Measurements from ENCODE around the gene ZNF24. TPM values are rescaled to one million over a fixed set of nuclear protein-coding genes. Genes with fewer than 3 reads are reported as not detected.

Gene ZNF24
- total RNA-seq, 1 experiment from 2014 or later: 57.9 TPM

DNA sequence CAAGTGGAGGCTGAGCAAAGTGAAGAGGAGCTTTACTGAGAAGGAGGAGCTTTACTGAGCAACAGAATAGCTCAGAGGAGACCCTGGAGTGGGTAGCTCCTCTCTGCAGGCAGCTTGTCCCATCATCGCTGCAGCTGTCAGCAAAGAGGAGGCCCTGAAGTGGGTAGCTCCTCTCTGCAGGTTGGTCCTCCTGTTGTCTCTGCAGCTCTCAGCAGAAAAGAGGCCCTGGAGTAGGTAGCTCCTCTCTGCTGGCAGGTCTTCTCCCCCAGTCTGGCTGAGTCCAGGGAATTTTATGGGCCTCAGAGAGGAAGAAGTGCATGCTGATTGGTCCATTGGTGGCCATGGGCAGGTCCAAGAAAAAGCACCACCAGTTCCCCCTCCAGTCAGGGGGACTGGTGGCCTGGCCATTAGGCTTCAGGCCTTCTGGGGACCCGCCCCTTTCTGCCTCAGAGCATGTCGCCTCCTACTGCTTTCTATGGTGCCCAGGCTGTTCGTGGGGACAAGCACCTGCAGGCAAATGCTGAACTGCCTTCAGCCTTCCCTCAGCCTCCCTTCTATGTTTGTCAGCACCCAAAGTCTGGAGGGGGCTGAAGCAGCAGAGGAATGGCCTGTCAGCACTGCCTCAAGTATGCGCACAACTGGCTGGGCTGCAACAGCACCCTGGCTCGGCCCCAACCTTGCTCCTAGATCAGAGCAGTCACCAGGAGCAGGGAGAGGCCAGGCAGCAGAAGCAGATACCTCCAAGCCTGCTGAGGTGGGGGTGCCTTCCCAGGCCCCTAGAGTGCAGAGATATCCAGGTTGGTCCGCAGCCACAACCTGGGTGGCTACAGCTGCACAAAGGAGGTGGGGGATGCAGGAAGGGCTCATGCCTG is 60.1 kb downstream of the ZNF24 start:
- Histone ChIP-seq H2AFZ (ENCODE audit: low read length) (no peak overlapping the region), H2BK12ac (ENCODE audit: insufficient read length, low read depth, low read length) (no peak overlapping the region), H3K79me2 (ENCODE audit: insufficient read depth, low read length) (no peaks in the 10 kb centered on the region), H4K5ac (ENCODE audit: insufficient read length, low read depth, low read length) (no peak overlapping the region), H3K27me3 (ENCODE audit: insufficient read depth, low read length) (no peaks in the 10 kb centered on the region), H3K4me1 (ENCODE audit: insufficient read depth, low read length) (no peaks in the 10 kb centered on the region), H3K56ac (ENCODE audit: insufficient read length, low read depth, low read length) (no peak overlapping the region), H3K23me2 (ENCODE audit: insufficient read length, low read depth, low read length, poor library complexity, severe bottlenecking) (no peaks in the 10 kb centered on the region), H3K79me1 (ENCODE audit: insufficient read depth, low read depth, low read length, poor library complexity, severe bottlenecking) (peaks cover 3% of the 10 kb centered on the region), H2BK5ac (ENCODE audit: insufficient read length, low read length) (no peak overlapping the region), H3K4me2 (ENCODE audit: insufficient read depth, insufficient read length, low read length) (no peak overlapping the region), H2BK15ac (ENCODE audit: low read depth, low read length) (no peak overlapping the region), H3K9ac (ENCODE audit: extremely low read depth, insufficient read length, low read length) (no peak overlapping the region), H4K8ac (replicated peaks; ENCODE audit: insufficient read length, low read depth, low read length) (no peak overlapping the region), H3K9me3 (ENCODE audit: control insufficient read depth, low read depth, low read length) (peaks cover 36% of the 10 kb centered on the region), H2BK20ac (ENCODE audit: low read depth, low read length, poor library complexity, severe bottlenecking) (no peak overlapping the region), H4K91ac (ENCODE audit: insufficient read length, low read depth, low read length) (no peak overlapping the region), H3T11ph (ENCODE audit: low read length) (no peak overlapping the region), H3K14ac (ENCODE audit: insufficient read depth, low read length) (no peak overlapping the region), H4K20me1 (ENCODE audit: control insufficient read depth, insufficient read depth, insufficient read length) (no peaks in the 10 kb centered on the region), H3K4ac (ENCODE audit: low read depth, low read length) (no peak overlapping the region), H2AK5ac (ENCODE audit: insufficient read length, low read length) (no peak overlapping the region), H3K18ac (ENCODE audit: insufficient read length, low read depth, low read length) (no peak overlapping the region), H3K23ac (ENCODE audit: insufficient read length, low read depth, low read length) (no peak overlapping the region), H2BK120ac (ENCODE audit: low read depth, low read length, poor library complexity, severe bottlenecking) (no peak overlapping the region), H3K27ac (ENCODE audit: insufficient read length, low read depth, low read length) (no peak overlapping the region)
- Mint-ChIP-seq H3K9me3 (peaks cover 59 to 63% of the 10 kb centered on the region in 2 experiments), H3K27ac (no peak overlapping the region), H3K36me3 (ENCODE audit: insufficient read depth in 1 of 3, low read depth in 3 of 3) (peaks cover 38 to 75% (median 40%) of the 10 kb centered on the region in 3 experiments), H3K27me3 (ENCODE audit: low read depth) (no peaks in the 10 kb centered on the region), H3K4me1 (peaks cover under 1% of the 10 kb centered on the region in 2 experiments), H3K4me3 (no peak overlapping the region)
- DNase-seq: no peak
- no CpG with 5 or more reads among the region's 7 CpGs for WGBS (ENCODE audit: extremely low coverage, insufficient read length, low lambda C conversion rate)
- TF ChIP-seq, protein P1, sequence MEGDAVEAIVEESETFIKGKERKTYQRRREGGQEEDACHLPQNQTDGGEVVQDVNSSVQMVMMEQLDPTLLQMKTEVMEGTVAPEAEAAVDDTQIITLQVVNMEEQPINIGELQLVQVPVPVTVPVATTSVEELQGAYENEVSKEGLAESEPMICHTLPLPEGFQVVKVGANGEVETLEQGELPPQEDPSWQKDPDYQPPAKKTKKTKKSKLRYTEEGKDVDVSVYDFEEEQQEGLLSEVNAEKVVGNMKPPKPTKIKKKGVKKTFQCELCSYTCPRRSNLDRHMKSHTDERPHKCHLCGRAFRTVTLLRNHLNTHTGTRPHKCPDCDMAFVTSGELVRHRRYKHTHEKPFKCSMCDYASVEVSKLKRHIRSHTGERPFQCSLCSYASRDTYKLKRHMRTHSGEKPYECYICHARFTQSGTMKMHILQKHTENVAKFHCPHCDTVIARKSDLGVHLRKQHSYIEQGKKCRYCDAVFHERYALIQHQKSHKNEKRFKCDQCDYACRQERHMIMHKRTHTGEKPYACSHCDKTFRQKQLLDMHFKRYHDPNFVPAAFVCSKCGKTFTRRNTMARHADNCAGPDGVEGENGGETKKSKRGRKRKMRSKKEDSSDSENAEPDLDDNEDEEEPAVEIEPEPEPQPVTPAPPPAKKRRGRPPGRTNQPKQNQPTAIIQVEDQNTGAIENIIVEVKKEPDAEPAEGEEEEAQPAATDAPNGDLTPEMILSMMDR (conservative IDR thresholded peaks at IDR 0.05): no peak
